WTC11 (cell line): Measurements from ENCODE around the gene EMILIN1. TPM values are rescaled to one million over a fixed set of nuclear protein-coding genes. Genes with fewer than 3 reads are reported as not detected.

Experiments
- ATAC-seq: fragments of 200-7000 bp; cut with Tn5 transposase; 2 replicates; pipeline ENCODE4 v1.10.0; 2021; ENCODE audit warnings: mild to moderate bottlenecking, moderate library complexity
- CTCF ChIA-PET: fragments of 300-600 bp; sonication (Branson Sonifier 250); formaldehyde crosslinking; loops from one replicate; lab custom pipeline; 2021; ENCODE audit warnings: antibody characterized with exemption; lab: Charles Lee
- POLR2A ChIA-PET: fragments of 350-600 bp; sonication (Branson Sonifier 250); formaldehyde crosslinking; loops from one replicate; lab custom pipeline; 2021; ENCODE audit warnings: antibody characterized with exemption; lab: Charles Lee
- DNase-seq: peaks from one replicate; pipeline ENCODE4 v3.0.0; 2021; ENCODE audit warnings: low spot score
- H3K27ac Mint-ChIP-seq: 2 replicates; pipeline ENCODE4 v1.8.0; 2021; ENCODE audit warnings: mixed read lengths
- H3K27me3 Mint-ChIP-seq: 2 replicates; pipeline ENCODE4 v1.8.0; 2021; ENCODE audit warnings: low read depth, mild to moderate bottlenecking, moderate library complexity, mixed read lengths
- H3K36me3 Mint-ChIP-seq: 2 replicates; pipeline ENCODE4 v1.8.0; 2021; ENCODE audit warnings: mixed read lengths
- H3K4me1 Mint-ChIP-seq: 2 replicates; pipeline ENCODE4 v1.8.0; 2022; ENCODE audit warnings: mixed read lengths
- H3K4me3 Mint-ChIP-seq: 2 replicates; pipeline ENCODE4 v1.8.0; 2021; ENCODE audit warnings: mild to moderate bottlenecking, moderate library complexity, mixed read lengths
- H3K9me3 Mint-ChIP-seq: 2 replicates; pipeline ENCODE4 v1.8.0; 2021; ENCODE audit warnings: mixed read lengths
- EMX1 ChIP-seq: fragments of 250-450 bp; sonication (Bioruptor Pico); IDR thresholded peaks from 2 replicates; pipeline ENCODE4 v1.8.0; 2021; ENCODE audit warnings: mild to moderate bottlenecking
- GABPB1 ChIP-seq: sonication (generic); formaldehyde crosslinking; IDR thresholded peaks from 2 replicates; pipeline ENCODE4 v1.8.1; 2023; ENCODE audit warnings: mild to moderate bottlenecking, missing genetic modification reagents
- NR1H2 ChIP-seq: sonication (generic); formaldehyde crosslinking; IDR thresholded peaks from 2 replicates; pipeline ENCODE4 v1.9.0; 2021; ENCODE audit warnings: mild to moderate bottlenecking, moderate library complexity, missing genetic modification reagents
- NR2C2 ChIP-seq: sonication (generic); formaldehyde crosslinking; IDR thresholded peaks from 2 replicates; pipeline ENCODE4 v1.8.0; 2022; ENCODE audit warnings: mild to moderate bottlenecking, missing genetic modification reagents
- RELA ChIP-seq: sonication (generic); formaldehyde crosslinking; IDR thresholded peaks from 2 replicates; pipeline ENCODE4 v1.8.1; 2022; ENCODE audit warnings: missing genetic modification reagents, mild to moderate bottlenecking, borderline replicate concordance
- RORB ChIP-seq: fragments of 250-450 bp; sonication (Bioruptor Pico); IDR thresholded peaks from 2 replicates; pipeline ENCODE4 v1.9.0; 2021; ENCODE audit warnings: mild to moderate bottlenecking
- SMAD3 ChIP-seq: sonication (generic); formaldehyde crosslinking; IDR thresholded peaks from 2 replicates; pipeline ENCODE4 v1.8.0; 2022; ENCODE audit warnings: missing genetic modification reagents, mild to moderate bottlenecking, borderline replicate concordance
- ZNF263 ChIP-seq: sonication (generic); formaldehyde crosslinking; IDR thresholded peaks from 2 replicates; pipeline ENCODE4 v1.8.1; 2022; ENCODE audit warnings: low read depth, mild to moderate bottlenecking, moderate library complexity, missing genetic modification reagents
- ZNF396 ChIP-seq: fragments of 250-450 bp; sonication (Bioruptor Pico); IDR thresholded peaks from 2 replicates; pipeline ENCODE4 v1.8.0; 2021; ENCODE audit warnings: mild to moderate bottlenecking, moderate library complexity, borderline replicate concordance
- total RNA-seq: library from RNA; stranded (reverse); gene quantifications from 3 replicates; pipeline ENCODE4 v1.2.3, GENCODE V29; 2021
- TF ChIP-seq, protein P1 (sequence below): sonication (generic); formaldehyde crosslinking; IDR thresholded peaks from 2 replicates; pipeline ENCODE4 v1.8.1; 2023; ENCODE audit warnings: mild to moderate bottlenecking, moderate library complexity, missing genetic modification reagents
- TF ChIP-seq, protein P2 (sequence below): sonication (generic); formaldehyde crosslinking; conservative IDR thresholded peaks from 2 replicates; pipeline ENCODE4 v1.8.1; 2023; ENCODE audit warnings: mild to moderate bottlenecking, low read depth, missing genetic modification reagents, moderate library complexity
- TF ChIP-seq, protein P3 (sequence below): sonication (generic); formaldehyde crosslinking; IDR thresholded peaks from 2 replicates; pipeline ENCODE4 v1.8.0; 2022; ENCODE audit warnings: missing genetic modification reagents
- TF ChIP-seq, protein P4 (sequence below): sonication (generic); formaldehyde crosslinking; IDR thresholded peaks from 2 replicates; pipeline ENCODE4 v1.8.1; 2022; ENCODE audit warnings: mild to moderate bottlenecking, missing genetic modification reagents, moderate library complexity, borderline replicate concordance
- TF ChIP-seq, protein P5 (sequence below): sonication (generic); formaldehyde crosslinking; IDR thresholded peaks from 2 replicates; pipeline ENCODE4 v1.8.1; 2023; ENCODE audit warnings: mild to moderate bottlenecking, missing genetic modification reagents

The EMILIN1 gene
- total RNA-seq, 1 experiment from 2014 or later: 3.5 TPM

DNA sequence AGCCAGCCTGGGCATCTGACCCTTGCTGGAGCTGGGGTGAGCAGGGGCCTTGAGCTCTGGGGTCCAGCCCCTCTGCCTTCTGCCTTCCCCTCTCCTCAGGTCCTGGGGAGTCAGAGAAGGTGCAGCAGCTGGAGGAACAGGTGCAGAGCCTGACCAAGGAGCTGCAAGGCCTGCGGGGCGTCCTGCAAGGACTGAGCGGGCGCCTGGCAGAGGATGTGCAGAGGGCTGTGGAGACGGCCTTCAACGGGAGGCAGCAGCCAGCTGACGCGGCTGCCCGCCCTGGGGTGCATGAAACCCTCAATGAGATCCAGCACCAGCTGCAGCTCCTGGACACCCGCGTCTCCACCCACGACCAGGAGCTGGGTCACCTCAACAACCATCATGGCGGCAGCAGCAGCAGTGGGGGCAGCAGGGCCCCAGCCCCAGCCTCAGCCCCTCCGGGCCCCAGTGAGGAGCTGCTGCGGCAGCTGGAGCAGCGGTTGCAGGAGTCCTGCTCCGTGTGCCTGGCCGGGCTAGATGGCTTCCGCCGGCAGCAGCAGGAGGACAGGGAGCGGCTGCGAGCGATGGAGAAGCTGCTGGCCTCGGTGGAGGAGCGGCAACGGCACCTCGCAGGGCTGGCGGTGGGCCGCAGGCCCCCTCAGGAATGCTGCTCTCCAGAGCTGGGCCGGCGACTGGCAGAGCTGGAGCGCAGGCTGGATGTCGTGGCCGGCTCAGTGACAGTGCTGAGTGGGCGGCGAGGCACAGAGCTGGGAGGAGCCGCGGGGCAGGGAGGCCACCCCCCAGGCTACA is 3.8 kb downstream of the EMILIN1 start:
- ATAC-seq (no peak), DNase-seq (no peak)
- ChIA-PET CTCF (interaction anchor here (0.6 to 6.4 kb wide), 5 partner anchors 9 to 219 kb away, joined by 3 to 50 read pairs (median 4); partner anchors contain the start of genes AGBL5 and OST4), POLR2A (interaction anchor here (0.5 to 2.6 kb wide), 2 partner anchors 10 to 248 kb away, joined by 6 to 11 read pairs; partner anchors contain the start of gene OST4)
- Mint-ChIP-seq H3K4me3 (no peak overlapping the region), H3K9me3 (no peaks in the 10 kb centered on the region), H3K27me3 (peaks cover 19% of the 10 kb centered on the region), H3K27ac (no peak overlapping the region), H3K36me3 (no peaks in the 10 kb centered on the region), H3K4me1 (peaks cover 29% of the 10 kb centered on the region)
- TF ChIP-seq, protein P1, sequence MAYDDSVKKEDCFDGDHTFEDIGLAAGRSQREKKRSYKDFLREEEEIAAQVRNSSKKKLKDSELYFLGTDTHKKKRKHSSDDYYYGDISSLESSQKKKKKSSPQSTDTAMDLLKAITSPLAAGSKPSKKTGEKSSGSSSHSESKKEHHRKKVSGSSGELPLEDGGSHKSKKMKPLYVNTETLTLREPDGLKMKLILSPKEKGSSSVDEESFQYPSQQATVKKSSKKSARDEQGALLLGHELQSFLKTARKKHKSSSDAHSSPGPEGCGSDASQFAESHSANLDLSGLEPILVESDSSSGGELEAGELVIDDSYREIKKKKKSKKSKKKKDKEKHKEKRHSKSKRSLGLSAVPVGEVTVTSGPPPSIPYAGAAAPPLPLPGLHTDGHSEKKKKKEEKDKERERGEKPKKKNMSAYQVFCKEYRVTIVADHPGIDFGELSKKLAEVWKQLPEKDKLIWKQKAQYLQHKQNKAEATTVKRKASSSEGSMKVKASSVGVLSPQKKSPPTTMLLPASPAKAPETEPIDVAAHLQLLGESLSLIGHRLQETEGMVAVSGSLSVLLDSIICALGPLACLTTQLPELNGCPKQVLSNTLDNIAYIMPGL (CRISPR knock-in tag): no peak

DNA sequence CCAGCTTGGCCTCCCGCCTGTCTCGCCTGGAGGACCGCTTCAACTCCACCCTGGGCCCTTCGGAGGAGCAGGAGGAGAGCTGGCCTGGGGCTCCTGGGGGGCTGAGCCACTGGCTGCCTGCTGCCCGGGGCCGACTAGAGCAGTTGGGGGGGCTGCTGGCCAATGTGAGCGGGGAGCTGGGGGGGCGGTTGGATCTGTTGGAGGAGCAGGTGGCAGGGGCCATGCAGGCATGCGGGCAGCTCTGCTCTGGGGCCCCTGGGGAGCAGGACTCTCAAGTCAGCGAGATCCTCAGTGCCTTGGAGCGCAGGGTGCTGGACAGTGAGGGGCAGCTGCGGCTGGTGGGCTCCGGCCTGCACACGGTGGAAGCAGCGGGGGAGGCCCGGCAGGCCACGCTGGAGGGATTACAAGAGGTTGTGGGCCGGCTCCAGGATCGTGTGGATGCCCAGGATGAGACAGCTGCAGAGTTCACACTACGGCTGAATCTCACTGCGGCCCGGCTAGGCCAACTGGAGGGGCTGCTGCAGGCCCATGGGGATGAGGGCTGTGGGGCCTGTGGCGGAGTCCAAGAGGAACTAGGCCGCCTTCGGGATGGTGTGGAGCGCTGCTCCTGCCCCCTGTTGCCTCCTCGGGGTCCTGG is 4.5 kb downstream of the EMILIN1 start:
- TF ChIP-seq RELA (CRISPR knock-in tag) (no peak), NR2C2 (CRISPR knock-in tag) (no peak)
- TF ChIP-seq, protein P2, sequence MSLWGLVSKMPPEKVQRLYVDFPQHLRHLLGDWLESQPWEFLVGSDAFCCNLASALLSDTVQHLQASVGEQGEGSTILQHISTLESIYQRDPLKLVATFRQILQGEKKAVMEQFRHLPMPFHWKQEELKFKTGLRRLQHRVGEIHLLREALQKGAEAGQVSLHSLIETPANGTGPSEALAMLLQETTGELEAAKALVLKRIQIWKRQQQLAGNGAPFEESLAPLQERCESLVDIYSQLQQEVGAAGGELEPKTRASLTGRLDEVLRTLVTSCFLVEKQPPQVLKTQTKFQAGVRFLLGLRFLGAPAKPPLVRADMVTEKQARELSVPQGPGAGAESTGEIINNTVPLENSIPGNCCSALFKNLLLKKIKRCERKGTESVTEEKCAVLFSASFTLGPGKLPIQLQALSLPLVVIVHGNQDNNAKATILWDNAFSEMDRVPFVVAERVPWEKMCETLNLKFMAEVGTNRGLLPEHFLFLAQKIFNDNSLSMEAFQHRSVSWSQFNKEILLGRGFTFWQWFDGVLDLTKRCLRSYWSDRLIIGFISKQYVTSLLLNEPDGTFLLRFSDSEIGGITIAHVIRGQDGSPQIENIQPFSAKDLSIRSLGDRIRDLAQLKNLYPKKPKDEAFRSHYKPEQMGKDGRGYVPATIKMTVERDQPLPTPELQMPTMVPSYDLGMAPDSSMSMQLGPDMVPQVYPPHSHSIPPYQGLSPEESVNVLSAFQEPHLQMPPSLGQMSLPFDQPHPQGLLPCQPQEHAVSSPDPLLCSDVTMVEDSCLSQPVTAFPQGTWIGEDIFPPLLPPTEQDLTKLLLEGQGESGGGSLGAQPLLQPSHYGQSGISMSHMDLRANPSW: no peak
- Mint-ChIP-seq H3K27me3 (peaks cover 22% of the 10 kb centered on the region), H3K27ac (no peak overlapping the region), H3K4me1 (peaks cover 35% of the 10 kb centered on the region), H3K36me3 (no peaks in the 10 kb centered on the region), H3K4me3 (no peak overlapping the region), H3K9me3 (no peaks in the 10 kb centered on the region)
- ChIA-PET CTCF (interaction anchor here (0.6 to 6.4 kb wide), 7 partner anchors 10 to 218 kb away, joined by 3 to 50 read pairs (median 4); partner anchors contain the start of genes AGBL5 and OST4), POLR2A (interaction anchor here (0.6 to 2.6 kb wide), 3 partner anchors 11 to 209 kb away, joined by 3 to 11 read pairs (median 3); partner anchors contain the start of genes AGBL5 and OST4)
- no peak for DNase-seq
- ATAC-seq: no peak

DNA sequence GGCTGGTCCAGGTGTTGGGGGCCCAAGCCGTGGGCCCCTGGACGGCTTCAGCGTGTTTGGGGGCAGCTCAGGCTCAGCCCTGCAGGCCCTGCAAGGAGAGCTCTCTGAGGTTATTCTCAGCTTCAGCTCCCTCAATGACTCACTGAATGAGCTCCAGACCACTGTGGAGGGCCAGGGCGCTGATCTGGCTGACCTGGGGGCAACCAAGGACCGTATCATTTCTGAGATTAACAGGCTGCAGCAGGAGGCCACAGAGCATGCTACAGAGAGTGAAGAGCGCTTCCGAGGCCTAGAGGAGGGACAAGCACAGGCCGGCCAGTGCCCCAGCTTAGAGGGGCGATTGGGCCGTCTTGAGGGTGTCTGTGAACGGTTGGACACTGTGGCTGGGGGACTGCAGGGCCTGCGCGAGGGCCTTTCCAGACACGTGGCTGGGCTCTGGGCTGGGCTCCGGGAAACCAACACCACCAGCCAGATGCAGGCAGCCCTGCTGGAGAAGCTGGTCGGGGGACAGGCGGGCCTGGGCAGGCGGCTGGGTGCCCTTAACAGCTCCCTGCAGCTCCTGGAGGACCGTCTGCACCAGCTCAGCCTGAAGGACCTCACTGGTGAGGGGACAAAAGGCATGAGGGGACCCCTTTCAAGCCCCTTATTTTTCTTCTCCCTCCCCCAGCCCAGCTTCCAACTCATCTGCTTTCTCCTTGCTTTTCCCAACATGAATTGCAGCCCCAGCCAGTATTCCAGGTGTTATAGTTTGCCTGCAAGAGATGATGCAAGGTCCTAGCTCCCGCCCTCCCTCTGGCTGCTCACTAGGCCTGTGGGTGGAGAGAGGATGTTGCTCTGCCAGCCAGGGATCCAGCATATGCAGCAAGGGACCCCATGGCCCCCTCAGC is 5.2 kb downstream of the EMILIN1 start:
- H3K27me3 Mint-ChIP-seq: peaks cover 21% of the 10 kb centered on the region
- POLR2A ChIA-PET: interaction anchor here (0.6 to 2.6 kb wide), 3 partner anchors 12 to 208 kb away, joined by 3 to 11 read pairs (median 3); partner anchors contain the start of genes AGBL5 and OST4
- peak overlapping the region; percentile 54; the same call in 1 of the 2 replicates for H3K27ac Mint-ChIP-seq
- DNase-seq (no peak), ATAC-seq (no peak)
- CTCF ChIA-PET: interaction anchor here (1.5 to 6.4 kb wide), 5 partner anchors 10 to 122 kb away, joined by 4 to 50 read pairs (median 6); partner anchors contain the start of genes AGBL5 and OST4
- no peaks in the 10 kb centered on the region for H3K9me3 Mint-ChIP-seq
- H3K4me1 Mint-ChIP-seq: peaks cover 28% of the 10 kb centered on the region
- H3K4me3 Mint-ChIP-seq: no peak overlapping the region
- no peaks in the 10 kb centered on the region for H3K36me3 Mint-ChIP-seq
- no peak for TF ChIP-seq NR1H2 (CRISPR knock-in tag)
- peak; percentile 92 for TF ChIP-seq GABPB1
- TF ChIP-seq, protein P3, sequence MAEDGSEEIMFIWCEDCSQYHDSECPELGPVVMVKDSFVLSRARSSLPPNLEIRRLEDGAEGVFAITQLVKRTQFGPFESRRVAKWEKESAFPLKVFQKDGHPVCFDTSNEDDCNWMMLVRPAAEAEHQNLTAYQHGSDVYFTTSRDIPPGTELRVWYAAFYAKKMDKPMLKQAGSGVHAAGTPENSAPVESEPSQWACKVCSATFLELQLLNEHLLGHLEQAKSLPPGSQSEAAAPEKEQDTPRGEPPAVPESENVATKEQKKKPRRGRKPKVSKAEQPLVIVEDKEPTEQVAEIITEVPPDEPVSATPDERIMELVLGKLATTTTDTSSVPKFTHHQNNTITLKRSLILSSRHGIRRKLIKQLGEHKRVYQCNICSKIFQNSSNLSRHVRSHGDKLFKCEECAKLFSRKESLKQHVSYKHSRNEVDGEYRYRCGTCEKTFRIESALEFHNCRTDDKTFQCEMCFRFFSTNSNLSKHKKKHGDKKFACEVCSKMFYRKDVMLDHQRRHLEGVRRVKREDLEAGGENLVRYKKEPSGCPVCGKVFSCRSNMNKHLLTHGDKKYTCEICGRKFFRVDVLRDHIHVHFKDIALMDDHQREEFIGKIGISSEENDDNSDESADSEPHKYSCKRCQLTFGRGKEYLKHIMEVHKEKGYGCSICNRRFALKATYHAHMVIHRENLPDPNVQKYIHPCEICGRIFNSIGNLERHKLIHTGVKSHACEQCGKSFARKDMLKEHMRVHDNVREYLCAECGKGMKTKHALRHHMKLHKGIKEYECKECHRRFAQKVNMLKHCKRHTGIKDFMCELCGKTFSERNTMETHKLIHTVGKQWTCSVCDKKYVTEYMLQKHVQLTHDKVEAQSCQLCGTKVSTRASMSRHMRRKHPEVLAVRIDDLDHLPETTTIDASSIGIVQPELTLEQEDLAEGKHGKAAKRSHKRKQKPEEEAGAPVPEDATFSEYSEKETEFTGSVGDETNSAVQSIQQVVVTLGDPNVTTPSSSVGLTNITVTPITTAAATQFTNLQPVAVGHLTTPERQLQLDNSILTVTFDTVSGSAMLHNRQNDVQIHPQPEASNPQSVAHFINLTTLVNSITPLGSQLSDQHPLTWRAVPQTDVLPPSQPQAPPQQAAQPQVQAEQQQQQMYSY (CRISPR knock-in tag): peak; percentile 57; the same call in 1 of the 2 replicates
- no peak for TF ChIP-seq EMX1 (CRISPR knock-in tag)
- no peak for TF ChIP-seq RORB (CRISPR knock-in tag)
- TF ChIP-seq, protein P4, sequence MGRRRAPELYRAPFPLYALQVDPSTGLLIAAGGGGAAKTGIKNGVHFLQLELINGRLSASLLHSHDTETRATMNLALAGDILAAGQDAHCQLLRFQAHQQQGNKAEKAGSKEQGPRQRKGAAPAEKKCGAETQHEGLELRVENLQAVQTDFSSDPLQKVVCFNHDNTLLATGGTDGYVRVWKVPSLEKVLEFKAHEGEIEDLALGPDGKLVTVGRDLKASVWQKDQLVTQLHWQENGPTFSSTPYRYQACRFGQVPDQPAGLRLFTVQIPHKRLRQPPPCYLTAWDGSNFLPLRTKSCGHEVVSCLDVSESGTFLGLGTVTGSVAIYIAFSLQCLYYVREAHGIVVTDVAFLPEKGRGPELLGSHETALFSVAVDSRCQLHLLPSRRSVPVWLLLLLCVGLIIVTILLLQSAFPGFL (CRISPR knock-in tag): no peak
- no peak for TF ChIP-seq SMAD3
- TF ChIP-seq ZNF396 (CRISPR knock-in tag): no peak
- TF ChIP-seq, protein P5, sequence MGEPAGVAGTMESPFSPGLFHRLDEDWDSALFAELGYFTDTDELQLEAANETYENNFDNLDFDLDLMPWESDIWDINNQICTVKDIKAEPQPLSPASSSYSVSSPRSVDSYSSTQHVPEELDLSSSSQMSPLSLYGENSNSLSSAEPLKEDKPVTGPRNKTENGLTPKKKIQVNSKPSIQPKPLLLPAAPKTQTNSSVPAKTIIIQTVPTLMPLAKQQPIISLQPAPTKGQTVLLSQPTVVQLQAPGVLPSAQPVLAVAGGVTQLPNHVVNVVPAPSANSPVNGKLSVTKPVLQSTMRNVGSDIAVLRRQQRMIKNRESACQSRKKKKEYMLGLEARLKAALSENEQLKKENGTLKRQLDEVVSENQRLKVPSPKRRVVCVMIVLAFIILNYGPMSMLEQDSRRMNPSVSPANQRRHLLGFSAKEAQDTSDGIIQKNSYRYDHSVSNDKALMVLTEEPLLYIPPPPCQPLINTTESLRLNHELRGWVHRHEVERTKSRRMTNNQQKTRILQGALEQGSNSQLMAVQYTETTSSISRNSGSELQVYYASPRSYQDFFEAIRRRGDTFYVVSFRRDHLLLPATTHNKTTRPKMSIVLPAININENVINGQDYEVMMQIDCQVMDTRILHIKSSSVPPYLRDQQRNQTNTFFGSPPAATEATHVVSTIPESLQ: no peak
- no peak for TF ChIP-seq ZNF263
- no peak for TF ChIP-seq RELA (CRISPR knock-in tag)
